ENCODE measurements around the gene APBB1IP. TPM values are rescaled to one million over a fixed set of nuclear protein-coding genes. Genes with fewer than 3 reads are reported as not detected.

Gene APBB1IP
- total and polyA plus RNA-seq, 2 donors (not counting 3 experiments of a cell fraction or from before 2014, with no cell fraction given), result not detected

- no peak for FAIRE-seq
- no peak for DNase-seq (ENCODE audit: low read depth, low spot score)
- BruUV-seq (replicated peaks), result no TSS peak
- Histone ChIP-seq H3K9me1 (replicated peaks; ENCODE audit: control insufficient read depth, extremely low read depth, insufficient read depth, low read length) (no peaks in the 10 kb centered on the region), H3K79me2 (ENCODE audit: control insufficient read depth, insufficient read depth, low read length) (no peaks in the 10 kb centered on the region), H3K27me3 (ENCODE audit: control insufficient read depth in 2 of 2, insufficient read depth in 2 of 2, low read length in 2 of 2) (no peaks in the 10 kb centered on the region), H3K4me3 (replicated peaks in 1 of 3; ENCODE audit: insufficient read depth in 1 of 3, low read depth in 1 of 3, low read length in 3 of 3) (no peak overlapping the region), H3K9ac (replicated peaks; ENCODE audit: extremely low read depth, insufficient read depth, low read length) (no peak overlapping the region), H3K4me1 (ENCODE audit: control insufficient read depth, extremely low read depth, insufficient read depth, low read length) (no peaks in the 10 kb centered on the region), H2AFZ (ENCODE audit: low read depth, low read length) (no peak overlapping the region), H4K20me1 (replicated peaks; ENCODE audit: control insufficient read depth, extremely low read depth, insufficient read depth, low read length) (no peaks in the 10 kb centered on the region), H3K4me2 (ENCODE audit: insufficient read depth, low read length) (no peak overlapping the region), H3K9me3 (replicated peaks; ENCODE audit: control insufficient read depth, insufficient read depth, low read length) (peaks cover 3% of the 10 kb centered on the region), H3K27ac (ENCODE audit: insufficient read depth, low read depth, low read length) (no peak overlapping the region), H3K36me3 (ENCODE audit: control insufficient read depth in 2 of 2, extremely low read depth in 1 of 2, insufficient read depth in 2 of 2, low read length in 2 of 2) (no peaks in the 10 kb centered on the region)
- dilution Hi-C loops (cut with MboI; ENCODE audit: extremely low pct_ligation_motif_present, low sequenced_read_pairs) (no loop called here), intact Hi-C loops (cut with micrococcal nuclease) (no loop called here)
- ChIA-PET POLR2A (no interaction called here), CTCF (no interaction called here)
- TF ChIP-seq POLR2AphosphoS5 (IDR thresholded peaks at IDR 0.05; ENCODE audit: insufficient read depth, low read depth, low read length), result no peak
- no peak for TF ChIP-seq JUN (IDR thresholded peaks at IDR 0.05; ENCODE audit: borderline replicate concordance, insufficient read depth, insufficient read length, low read depth)
- no peak for TF ChIP-seq EZH2 (IDR thresholded peaks at IDR 0.05; ENCODE audit: borderline replicate concordance, low read depth, low read length, severe bottlenecking)
- TF ChIP-seq POLR2A (IDR thresholded peaks at IDR 0.05; ENCODE audit: low read depth, low read length), result no peak
- TF ChIP-seq FOS (IDR thresholded peaks at IDR 0.05; ENCODE audit: borderline replicate concordance, insufficient read depth, low read length), result no peak
- no peak for TF ChIP-seq CTCF (IDR thresholded peaks at IDR 0.05; ENCODE audit: extremely low read depth in 1 of 2, insufficient read depth in 1 of 2, low read depth in 1 of 2, low read length in 2 of 2)
- TF ChIP-seq, protein P1, sequence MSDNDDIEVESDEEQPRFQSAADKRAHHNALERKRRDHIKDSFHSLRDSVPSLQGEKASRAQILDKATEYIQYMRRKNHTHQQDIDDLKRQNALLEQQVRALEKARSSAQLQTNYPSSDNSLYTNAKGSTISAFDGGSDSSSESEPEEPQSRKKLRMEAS (IDR thresholded peaks at IDR 0.05; ENCODE audit: insufficient read depth, insufficient read length), result no peak
- no peak for TF ChIP-seq GATA2 (IDR thresholded peaks at IDR 0.05; ENCODE audit: insufficient read depth, insufficient read length, low read depth, low read length)
- TF ChIP-seq MYC (IDR thresholded peaks at IDR 0.05; ENCODE audit: low read depth, low read length), result no peak
These were observed 5.2 kb upstream of the APBB1IP start for GRCh38 chr10:26432938-26433337.
